ENCODE data around the gene BBS7.

The BBS7 gene

DNA sequence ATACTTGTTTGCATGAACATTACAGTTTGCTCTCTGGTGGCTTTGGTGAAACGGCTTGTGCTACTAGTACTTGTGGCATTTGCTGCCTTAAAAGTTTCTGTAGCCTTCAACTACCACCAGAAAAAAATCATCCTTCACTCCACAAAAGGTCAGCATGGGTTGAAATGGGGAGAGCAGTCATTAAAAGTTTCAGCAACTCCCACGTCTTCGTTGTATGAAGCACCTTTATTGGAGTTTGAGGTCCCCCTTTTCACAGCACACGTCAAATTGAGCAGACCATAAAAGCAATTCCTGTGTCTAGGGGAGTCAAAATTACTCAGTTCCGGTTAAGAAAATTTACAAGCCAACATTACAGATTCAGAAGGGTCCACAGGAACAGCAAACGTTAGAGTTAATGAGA is 23.6 kb downstream of the BBS7 start:
- peaks cover 31% of the 10 kb centered on the region for H3K36me3 Mint-ChIP-seq (ENCODE audit: low read depth)
- no peaks in the 10 kb centered on the region for H3K9me3 Mint-ChIP-seq
- TF ChIP-seq, protein P1, sequence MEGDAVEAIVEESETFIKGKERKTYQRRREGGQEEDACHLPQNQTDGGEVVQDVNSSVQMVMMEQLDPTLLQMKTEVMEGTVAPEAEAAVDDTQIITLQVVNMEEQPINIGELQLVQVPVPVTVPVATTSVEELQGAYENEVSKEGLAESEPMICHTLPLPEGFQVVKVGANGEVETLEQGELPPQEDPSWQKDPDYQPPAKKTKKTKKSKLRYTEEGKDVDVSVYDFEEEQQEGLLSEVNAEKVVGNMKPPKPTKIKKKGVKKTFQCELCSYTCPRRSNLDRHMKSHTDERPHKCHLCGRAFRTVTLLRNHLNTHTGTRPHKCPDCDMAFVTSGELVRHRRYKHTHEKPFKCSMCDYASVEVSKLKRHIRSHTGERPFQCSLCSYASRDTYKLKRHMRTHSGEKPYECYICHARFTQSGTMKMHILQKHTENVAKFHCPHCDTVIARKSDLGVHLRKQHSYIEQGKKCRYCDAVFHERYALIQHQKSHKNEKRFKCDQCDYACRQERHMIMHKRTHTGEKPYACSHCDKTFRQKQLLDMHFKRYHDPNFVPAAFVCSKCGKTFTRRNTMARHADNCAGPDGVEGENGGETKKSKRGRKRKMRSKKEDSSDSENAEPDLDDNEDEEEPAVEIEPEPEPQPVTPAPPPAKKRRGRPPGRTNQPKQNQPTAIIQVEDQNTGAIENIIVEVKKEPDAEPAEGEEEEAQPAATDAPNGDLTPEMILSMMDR (IDR thresholded peaks at IDR 0.05; ENCODE audit: unreplicated experiment in 3 of 3) = no peak
- H3K4me3 Mint-ChIP-seq = no peak overlapping the region
- H3K27me3 Mint-ChIP-seq (ENCODE audit: low read depth) = no peaks in the 10 kb centered on the region
- no peaks in the 10 kb centered on the region for H3K4me1 Mint-ChIP-seq
- no peak overlapping the region for H3K27ac Mint-ChIP-seq

- Mint-ChIP-seq H3K27me3 (ENCODE audit: low read depth) (no peaks in the 10 kb centered on the region), H3K9me3 (no peaks in the 10 kb centered on the region), H3K4me3 (no peak overlapping the region), H3K27ac (no peak overlapping the region), H3K36me3 (ENCODE audit: low read depth) (peaks cover 35% of the 10 kb centered on the region), H3K4me1 (no peaks in the 10 kb centered on the region)
- TF ChIP-seq, protein P1 (IDR thresholded peaks at IDR 0.05; ENCODE audit: unreplicated experiment in 3 of 3) = no peak
These were observed 27.4 kb downstream of the BBS7 start for GRCh38 chr4:121842862-121843261.

DNA sequence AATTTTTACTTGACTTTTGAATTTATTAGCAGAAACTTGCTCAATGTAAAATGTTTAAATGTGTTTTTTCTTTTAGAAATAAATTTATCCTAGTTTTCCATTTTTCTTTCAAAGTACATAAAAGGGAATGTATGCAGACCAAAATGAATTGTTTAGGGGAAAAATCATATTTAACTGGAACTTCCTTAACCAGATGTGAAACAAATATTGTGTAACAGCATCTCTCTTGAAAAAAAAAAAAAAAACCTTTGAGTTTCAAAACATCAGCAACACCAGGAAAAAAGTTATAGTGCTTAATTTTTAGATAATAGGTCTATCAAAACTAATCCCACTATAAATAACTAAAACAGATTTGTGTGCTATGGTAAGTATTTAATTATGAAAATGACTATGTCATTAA is 32.1 kb downstream of the BBS7 start:
- TF ChIP-seq, protein P1 (IDR thresholded peaks at IDR 0.05; ENCODE audit: unreplicated experiment in 3 of 3) = no peak
- no peak overlapping the region for H3K4me3 Mint-ChIP-seq
- H3K4me1 Mint-ChIP-seq = no peaks in the 10 kb centered on the region

DNA sequence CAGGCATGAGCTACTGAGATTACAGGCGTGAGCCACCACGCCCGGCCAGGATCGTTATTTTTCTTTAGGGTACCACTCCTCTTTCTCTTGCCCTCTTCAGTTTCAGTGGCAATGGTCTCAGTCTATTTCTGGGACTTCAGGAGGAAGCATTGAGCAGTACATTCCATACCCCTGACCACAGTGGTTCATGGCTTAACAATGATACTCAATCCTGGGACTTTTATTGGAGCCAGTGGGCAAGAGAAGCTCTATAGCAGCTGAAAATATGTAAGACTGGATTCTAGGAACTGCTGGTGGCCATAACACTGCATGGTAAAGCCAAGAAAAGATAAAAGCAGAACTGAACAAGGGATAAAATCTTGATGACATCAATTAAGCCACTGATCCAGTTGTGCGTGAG is 40.8 kb downstream of the BBS7 start:
- no peak overlapping the region for H3K27ac Mint-ChIP-seq
- TF ChIP-seq, protein P1 (IDR thresholded peaks at IDR 0.05; ENCODE audit: unreplicated experiment in 3 of 3) = no peak
- peaks cover 21% of the 10 kb centered on the region for H3K36me3 Mint-ChIP-seq (ENCODE audit: low read depth)
- no peak overlapping the region for H3K4me3 Mint-ChIP-seq
- peaks cover 6% of the 10 kb centered on the region for H3K4me1 Mint-ChIP-seq
- H3K9me3 Mint-ChIP-seq = no peaks in the 10 kb centered on the region
- H3K27me3 Mint-ChIP-seq (ENCODE audit: low read depth) = no peaks in the 10 kb centered on the region

More for the DNA sequence above, 32.1 kb downstream of the BBS7 start:
- Mint-ChIP-seq H3K36me3 (ENCODE audit: low read depth) (peaks cover 36% of the 10 kb centered on the region), H3K27ac (no peak overlapping the region), H3K9me3 (no peaks in the 10 kb centered on the region), H3K27me3 (ENCODE audit: low read depth) (no peaks in the 10 kb centered on the region)

DNA sequence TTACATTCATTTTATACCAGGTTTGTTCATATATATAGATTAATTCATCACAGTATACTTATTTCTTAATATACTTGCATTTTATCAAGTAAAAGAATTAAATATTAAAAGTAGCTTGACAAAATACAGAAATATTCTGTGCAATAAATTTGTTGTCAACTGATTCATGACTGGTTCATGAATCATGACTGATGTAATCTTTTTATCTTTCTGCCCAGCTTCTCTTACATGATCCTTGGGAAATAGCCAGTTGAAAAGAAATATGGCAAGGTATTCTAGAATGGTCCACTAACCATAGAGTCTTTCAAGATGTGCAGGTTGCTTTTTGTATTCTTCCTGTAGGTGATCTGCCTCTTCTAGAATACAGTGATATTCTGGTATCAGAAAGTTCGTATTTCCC is 42.4 kb downstream of the BBS7 start:
- H3K4me3 Mint-ChIP-seq = no peak overlapping the region
- no peaks in the 10 kb centered on the region for H3K27me3 Mint-ChIP-seq (ENCODE audit: low read depth)
- H3K9me3 Mint-ChIP-seq = no peaks in the 10 kb centered on the region
- no peak overlapping the region for H3K27ac Mint-ChIP-seq
- H3K36me3 Mint-ChIP-seq (ENCODE audit: low read depth) = peaks cover 21% of the 10 kb centered on the region
- peaks cover 13% of the 10 kb centered on the region for H3K4me1 Mint-ChIP-seq
- TF ChIP-seq, protein P1 (IDR thresholded peaks at IDR 0.05; ENCODE audit: unreplicated experiment in 3 of 3) = no peak

DNA sequence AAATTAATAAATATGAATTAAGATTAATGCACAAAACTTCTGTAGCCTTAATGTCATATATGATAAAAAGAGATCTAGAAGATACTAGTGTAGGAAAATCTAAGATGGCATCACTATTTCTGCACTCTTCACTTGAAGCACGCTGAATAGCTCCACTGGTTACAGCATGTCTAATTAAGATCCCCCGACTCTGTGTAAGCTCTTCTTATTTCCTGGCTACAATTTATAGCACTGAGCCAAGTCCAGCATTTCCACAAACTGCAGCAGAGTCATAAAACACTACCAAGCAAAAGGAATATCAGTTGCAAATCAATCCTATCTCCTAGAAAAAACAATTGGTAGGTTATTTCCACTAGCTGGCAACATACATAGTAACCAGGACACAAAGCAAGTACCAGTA is 45.3 kb downstream of the BBS7 start:
- H3K27ac Mint-ChIP-seq = peak overlapping the region; percentile 18 to 32 (median 28)
- peak overlapping the region; percentile 60 to 76 (median 72) for H3K4me3 Mint-ChIP-seq
- TF ChIP-seq, protein P1 (IDR thresholded peaks at IDR 0.05; ENCODE audit: unreplicated experiment in 3 of 3) = no peak
- peaks cover 22% of the 10 kb centered on the region for H3K4me1 Mint-ChIP-seq
- no peaks in the 10 kb centered on the region for H3K9me3 Mint-ChIP-seq
- H3K36me3 Mint-ChIP-seq (ENCODE audit: low read depth) = peaks cover 6% of the 10 kb centered on the region
- H3K27me3 Mint-ChIP-seq (ENCODE audit: low read depth) = no peaks in the 10 kb centered on the region
